Right atrium auricular region (tissue), 2 donors: ENCODE results near the gene OVCH1. TPM values are rescaled to one million over a fixed set of nuclear protein-coding genes. Genes with fewer than 3 reads are reported as not detected.

Experiments used
- DNase-seq: peaks from one replicate; pipeline ENCODE4 v3.0.0-alpha.2; 2019; ENCODE audit warnings: low spot score
- H3K27ac ChIP-seq, 2 donors: fragments of 200-600 bp; sonication (generic); 1 replicate in 1 of 2; 2 replicates in 1 of 2; pipeline ENCODE4 v1.5.1; 2016 to 2019
- H3K27me3 ChIP-seq, 2 donors: fragments of 200-600 bp; sonication (generic); one replicate each; pipeline versions ENCODE4 v1.5.1 to v1.6.0; 2017 to 2019
- H3K36me3 ChIP-seq: fragments of 200-600 bp; sonication (generic); one replicate; pipeline ENCODE4 v1.5.1; 2016
- H3K4me1 ChIP-seq, 2 donors: fragments of 200-600 bp; sonication (generic); one replicate each; pipeline versions ENCODE4 v1.5.1 to v1.6.0; 2017 to 2019
- H3K4me3 ChIP-seq, 2 donors: fragments of 200-600 bp; sonication (generic); 1 replicate in 1 of 2; 2 replicates in 1 of 2; pipeline ENCODE4 v1.5.1; 2017 to 2019; ENCODE audit warnings: mild to moderate bottlenecking in 1 of 2, moderate library complexity in 1 of 2
- H3K9me3 ChIP-seq, 2 donors: fragments of 200-600 bp; sonication (generic); one replicate each; pipeline ENCODE4 v1.5.1; 2019
- CTCF ChIP-seq, 2 donors: fragments of 200-600 bp; sonication (generic); IDR thresholded peaks; one replicate each; pipeline ENCODE4 v1.5.1; 2019; ENCODE audit warnings: antibody characterized with exemption in 2 of 2
- total RNA-seq, 2 donors: library from RNA; depleted of rRNA; stranded (reverse); fragments of >200 nt; gene quantifications; one replicate each; pipeline ENCODE4 v1.1.0, GENCODE V29; 2016

OVCH1 gene
- total RNA-seq, 2 donors from 2014 or later: 0.19 TPM; not detected in 1

- TF ChIP-seq CTCF (IDR thresholded peaks at IDR 0.05): no peak
- H3K27me3 ChIP-seq: no peaks in the 10 kb centered on the region
- H3K9me3 ChIP-seq: no peaks in the 10 kb centered on the region
- no peak for DNase-seq
- no peaks in the 10 kb centered on the region for H3K4me1 ChIP-seq
- peaks cover 36% of the 10 kb centered on the region for H3K36me3 ChIP-seq
- H3K27ac ChIP-seq: no peak overlapping the region
- H3K4me3 ChIP-seq: no peak overlapping the region
These were observed 13.2 kb upstream of the OVCH1 start for GRCh38 chr12:29510591-29511185.

GRCh38 chr12:29509503-29509902 lies 12.0 kb upstream of the OVCH1 start:
- H3K27me3 ChIP-seq: no peaks in the 10 kb centered on the region
- H3K4me3 ChIP-seq: no peak overlapping the region
- H3K36me3 ChIP-seq: peaks cover 39% of the 10 kb centered on the region
- no peak for TF ChIP-seq CTCF (IDR thresholded peaks at IDR 0.05)
- no peaks in the 10 kb centered on the region for H3K9me3 ChIP-seq
- no peaks in the 10 kb centered on the region for H3K4me1 ChIP-seq
- no peak overlapping the region for H3K27ac ChIP-seq
- DNase-seq: no peak

- Histone ChIP-seq H3K36me3 (peaks cover 36% of the 10 kb centered on the region), H3K27me3 (no peaks in the 10 kb centered on the region), H3K9me3 (no peaks in the 10 kb centered on the region), H3K4me3 (no peak overlapping the region), H3K27ac (no peak overlapping the region), H3K4me1 (no peaks in the 10 kb centered on the region)
- TF ChIP-seq CTCF (IDR thresholded peaks at IDR 0.05): no peak
- DNase-seq: no peak
These were observed 11.5 kb upstream of the OVCH1 start for GRCh38 chr12:29508949-29509348.

GRCh38 chr12:29505122-29505521 lies 7.6 kb upstream of the OVCH1 start:
- no peaks in the 10 kb centered on the region for H3K4me1 ChIP-seq
- H3K9me3 ChIP-seq: no peaks in the 10 kb centered on the region
- no peak for TF ChIP-seq CTCF (IDR thresholded peaks at IDR 0.05)
- H3K27ac ChIP-seq: no peak overlapping the region
- H3K27me3 ChIP-seq: no peaks in the 10 kb centered on the region
- no peak overlapping the region for H3K4me3 ChIP-seq
- H3K36me3 ChIP-seq: peaks cover 38% of the 10 kb centered on the region
- DNase-seq: no peak

GRCh38 chr12:29503283-29503682 lies 5.8 kb upstream of the OVCH1 start:
- H3K9me3 ChIP-seq: no peaks in the 10 kb centered on the region
- no peaks in the 10 kb centered on the region for H3K4me1 ChIP-seq
- peaks cover 38% of the 10 kb centered on the region for H3K36me3 ChIP-seq
- no peak overlapping the region for H3K4me3 ChIP-seq
- H3K27ac ChIP-seq: no peak overlapping the region
- DNase-seq: no peak
- H3K27me3 ChIP-seq: no peaks in the 10 kb centered on the region
- no peak for TF ChIP-seq CTCF (IDR thresholded peaks at IDR 0.05)

GRCh38 chr12:29499235-29499634 lies 1.7 kb upstream of the OVCH1 start:
- no peak for DNase-seq
- Histone ChIP-seq H3K27ac (no peak overlapping the region), H3K27me3 (no peaks in the 10 kb centered on the region), H3K9me3 (no peaks in the 10 kb centered on the region), H3K4me3 (no peak overlapping the region), H3K36me3 (peaks cover 14% of the 10 kb centered on the region), H3K4me1 (no peaks in the 10 kb centered on the region)
- no peak for TF ChIP-seq CTCF (IDR thresholded peaks at IDR 0.05)
